Neural cell (in vitro differentiated cells): Measurements from ENCODE around the gene CLCNKA.

ENCODE experiments used
- EZH2 ChIP-seq: fragments of 200-600, 300-800 bp; shearing (Covaris generic), sonication (generic); IDR thresholded peaks from 2 replicates; pipeline ENCODE4 v1.6.1; 2014; ENCODE audit warnings: antibody characterized with exemption, low read length, borderline replicate concordance, mild to moderate bottlenecking; ENCODE audit not compliant: insufficient read depth, poor library complexity, severe bottlenecking
- MXI1 ChIP-seq: fragments of 450-650 bp; conservative IDR thresholded peaks from 2 replicates; pipeline ENCODE4 v1.6.1; 2014; ENCODE audit warnings: antibody characterized with exemption, mild to moderate bottlenecking; ENCODE audit not compliant: poor library complexity, severe bottlenecking
- RAD21 ChIP-seq: fragments of 450-650 bp; conservative IDR thresholded peaks from 2 replicates; pipeline ENCODE4 v1.6.1; 2014; ENCODE audit warnings: antibody characterized with exemption, mild to moderate bottlenecking, moderate library complexity
- TF ChIP-seq, protein P1 (sequence below): fragments of 450-650 bp; IDR thresholded peaks from 2 replicates; pipeline ENCODE4 v1.5.1; 2014; ENCODE audit warnings: antibody characterized with exemption, mild to moderate bottlenecking, moderate library complexity; ENCODE audit not compliant: poor library complexity, severe bottlenecking

DNA sequence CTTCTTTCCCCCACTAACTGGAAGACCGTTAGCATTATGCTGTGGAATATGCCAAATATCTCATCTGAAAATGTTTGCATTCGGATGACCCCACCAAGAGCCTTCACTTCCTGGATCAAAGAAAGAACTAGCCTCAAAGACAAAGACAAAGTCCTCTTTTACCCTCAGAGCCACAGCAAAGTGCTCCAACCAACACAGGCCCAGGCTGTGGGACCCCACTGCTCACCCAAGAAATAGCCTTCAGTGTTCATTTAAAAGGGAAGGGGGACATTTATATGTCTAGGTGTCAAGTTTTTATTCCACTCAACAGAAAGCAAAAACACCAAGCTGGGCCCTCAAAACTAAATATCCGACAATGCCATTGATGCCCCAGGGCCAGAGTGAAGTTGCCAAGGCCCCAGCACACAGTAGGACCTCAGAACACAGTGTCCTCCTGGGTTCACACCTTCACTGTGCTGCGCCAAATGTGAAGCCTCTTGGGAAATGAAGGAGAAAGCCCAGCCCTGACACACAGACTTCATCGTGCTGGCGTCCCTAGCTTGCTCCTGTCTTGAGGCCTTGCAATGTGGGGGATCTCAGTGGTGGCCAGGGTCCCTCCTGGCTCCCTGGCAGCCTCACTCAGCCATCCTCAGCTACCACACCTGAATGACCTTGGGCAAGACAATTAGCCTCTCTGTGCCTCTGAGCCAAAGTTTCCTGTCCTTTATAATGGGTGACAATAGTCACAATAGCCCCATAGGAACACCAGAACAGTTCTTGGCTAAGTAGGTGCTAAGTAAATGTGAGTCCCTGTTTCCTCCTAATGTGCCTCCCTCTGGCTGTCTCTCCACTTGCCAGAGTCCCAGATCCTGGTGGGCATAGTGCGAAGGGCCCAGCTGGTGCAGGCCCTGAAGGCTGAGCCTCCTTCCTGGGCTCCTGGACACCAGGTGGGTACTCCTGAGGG is 33.0 kb downstream of the CLCNKA start:
- TF ChIP-seq MXI1 (no peak), RAD21 (no peak), EZH2 (no peak)
- TF ChIP-seq, protein P1, sequence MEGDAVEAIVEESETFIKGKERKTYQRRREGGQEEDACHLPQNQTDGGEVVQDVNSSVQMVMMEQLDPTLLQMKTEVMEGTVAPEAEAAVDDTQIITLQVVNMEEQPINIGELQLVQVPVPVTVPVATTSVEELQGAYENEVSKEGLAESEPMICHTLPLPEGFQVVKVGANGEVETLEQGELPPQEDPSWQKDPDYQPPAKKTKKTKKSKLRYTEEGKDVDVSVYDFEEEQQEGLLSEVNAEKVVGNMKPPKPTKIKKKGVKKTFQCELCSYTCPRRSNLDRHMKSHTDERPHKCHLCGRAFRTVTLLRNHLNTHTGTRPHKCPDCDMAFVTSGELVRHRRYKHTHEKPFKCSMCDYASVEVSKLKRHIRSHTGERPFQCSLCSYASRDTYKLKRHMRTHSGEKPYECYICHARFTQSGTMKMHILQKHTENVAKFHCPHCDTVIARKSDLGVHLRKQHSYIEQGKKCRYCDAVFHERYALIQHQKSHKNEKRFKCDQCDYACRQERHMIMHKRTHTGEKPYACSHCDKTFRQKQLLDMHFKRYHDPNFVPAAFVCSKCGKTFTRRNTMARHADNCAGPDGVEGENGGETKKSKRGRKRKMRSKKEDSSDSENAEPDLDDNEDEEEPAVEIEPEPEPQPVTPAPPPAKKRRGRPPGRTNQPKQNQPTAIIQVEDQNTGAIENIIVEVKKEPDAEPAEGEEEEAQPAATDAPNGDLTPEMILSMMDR, result no peak
